Activated CD8-positive, alpha-beta memory T cell treated with anti-CD3 and anti-CD28 coated beads for 48 hours (primary cell): ENCODE measurements around the gene CPSF6.

ENCODE experiments used
- DNase-seq, 3 experiments: peaks; one replicate each; pipeline ENCODE4 v3.0.0-alpha.2; 2020; ENCODE audit warnings: low read depth in 2 of 3, low spot score in 2 of 3

The CPSF6 gene

GRCh38 chr12:69321351-69321750 lies 82.0 kb downstream of the CPSF6 start:
- DNase-seq: no peak
